HepG2 (cell line): ENCODE data around the gene CTNNA1. TPM values are rescaled to one million over a fixed set of nuclear protein-coding genes. Genes with fewer than 3 reads are reported as not detected.

Experiments
- ATF4 ChIP-seq, 2 experiments: fragments of 450-650 bp in 1 of 2; sonication (generic) in 1 of 2; formaldehyde crosslinking; IDR thresholded peaks; 2 replicates each; pipeline versions ENCODE4 v1.5.0 to v1.8.0; 2020 to 2022; ENCODE audit warnings: mild to moderate bottlenecking in 1 of 2, missing genetic modification reagents in 1 of 2
- FOSL2 ChIP-seq: sonication (generic); formaldehyde crosslinking; IDR thresholded peaks from 2 replicates; pipeline ENCODE4 v1.4.0; 2020; ENCODE audit warnings: missing genetic modification reagents
- FOXK1 ChIP-seq: sonication (generic); formaldehyde crosslinking; IDR thresholded peaks from 2 replicates; pipeline ENCODE4 v1.4.0; 2020; ENCODE audit warnings: low read depth, missing genetic modification reagents, borderline replicate concordance
- LCORL ChIP-seq, 2 experiments: fragments of 450-650 bp in 1 of 2; sonication (generic) in 1 of 2; formaldehyde crosslinking in 1 of 2; IDR thresholded peaks; 2 replicates each; pipeline versions ENCODE4 v1.5.0 to v1.6.1; 2017 to 2020; ENCODE audit warnings: antibody characterized with exemption in 1 of 2, missing genetic modification reagents in 1 of 2
- MEIS1 ChIP-seq: sonication (generic); formaldehyde crosslinking; IDR thresholded peaks from 2 replicates; pipeline ENCODE4 v1.9.0; 2021; ENCODE audit warnings: mild to moderate bottlenecking, missing genetic modification reagents, moderate library complexity, borderline replicate concordance
- NCOA1 ChIP-seq: sonication (generic); formaldehyde crosslinking; IDR thresholded peaks from 2 replicates; pipeline ENCODE4 v1.9.0; 2021; ENCODE audit warnings: missing genetic modification reagents
- RAD21 ChIP-seq: fragments of 450-650 bp; formaldehyde crosslinking; IDR thresholded peaks from 2 replicates; pipeline ENCODE4 v1.5.0; 2020; ENCODE audit warnings: mild to moderate bottlenecking
- RBFOX2 ChIP-seq: fragments of 200-400 bp; formaldehyde crosslinking; IDR thresholded peaks from 2 replicates; pipeline ENCODE4 v1.6.1; 2017; ENCODE audit warnings: low read depth, mild to moderate bottlenecking, low read length
- SETDB1 ChIP-seq: sonication (generic); formaldehyde crosslinking; IDR thresholded peaks from 2 replicates; pipeline ENCODE4 v1.5.1; 2020; ENCODE audit warnings: missing genetic modification reagents, mild to moderate bottlenecking, borderline replicate concordance
- SP140L ChIP-seq: sonication (generic); formaldehyde crosslinking; IDR thresholded peaks from 2 replicates; pipeline ENCODE4 v1.4.0; 2020; ENCODE audit warnings: missing genetic modification reagents, borderline replicate concordance
- UBTF ChIP-seq: sonication (generic); formaldehyde crosslinking; IDR thresholded peaks from 2 replicates; pipeline ENCODE4 v1.4.0; 2020; ENCODE audit warnings: mild to moderate bottlenecking, missing genetic modification reagents
- ZNF558 ChIP-seq: sonication (generic); formaldehyde crosslinking; IDR thresholded peaks from 2 replicates; pipeline ENCODE4 v1.9.0; 2022; ENCODE audit warnings: mild to moderate bottlenecking, missing genetic modification reagents, borderline replicate concordance
- ZNF589 ChIP-seq: sonication (generic); formaldehyde crosslinking; conservative IDR thresholded peaks from 2 replicates; pipeline ENCODE4 v1.8.0; 2022; ENCODE audit warnings: mild to moderate bottlenecking, moderate library complexity, missing genetic modification reagents
- ZNF629 ChIP-seq: sonication (generic); formaldehyde crosslinking; conservative IDR thresholded peaks from 2 replicates; pipeline ENCODE4 v1.5.0; 2020; ENCODE audit warnings: missing genetic modification reagents
- polyA plus RNA-seq, 8 experiments: library from polyadenylated mRNA; depleted of rRNA in 3 of 8; stranded (reverse) in 7 of 8; unstranded in 1 of 8; fragments of >200 nt; fragmentation: Illumina TruSeq in 4 of 8; extraction: Trizol in 4 of 8; gene quantifications; 2 replicates each; pipeline versions ENCODE4 v1.2.1 to v1.2.3, GENCODE V29; 2011 to 2016; ENCODE audit warnings: low read depth in 4 of 8, missing spikeins in 1 of 8, mixed read lengths in 1 of 8; ENCODE audit not compliant: insufficient read depth in 1 of 8
- total RNA-seq, 5 experiments: library from RNA; depleted of rRNA; stranded (reverse); fragments of >200 nt; fragmentation: Illumina TruSeq; extraction: Trizol; gene quantifications; 2 replicates each; pipeline ENCODE4 v1.2.3, GENCODE V29; 2016; ENCODE audit warnings: low read depth in 1 of 5
- TF ChIP-seq, protein P1 (sequence below): sonication (generic); formaldehyde crosslinking; IDR thresholded peaks from 2 replicates; pipeline ENCODE4 v1.5.0; 2020; ENCODE audit warnings: mild to moderate bottlenecking, missing genetic modification reagents
- TF ChIP-seq, protein P2 (sequence below): sonication (generic); formaldehyde crosslinking; IDR thresholded peaks from 2 replicates; pipeline ENCODE4 v1.5.0; 2020; ENCODE audit warnings: mild to moderate bottlenecking, missing genetic modification reagents
- TF ChIP-seq, protein P3 (sequence below): sonication (generic); formaldehyde crosslinking; IDR thresholded peaks from 2 replicates; pipeline ENCODE4 v1.5.1; 2020; ENCODE audit warnings: mild to moderate bottlenecking, moderate library complexity, missing genetic modification reagents

The CTNNA1 gene
- total and polyA plus RNA-seq, 2 of the 13 experiments (the other 11 are each of a cell fraction or from before 2014, with no cell fraction given) = 66.8 to 162 TPM

DNA sequence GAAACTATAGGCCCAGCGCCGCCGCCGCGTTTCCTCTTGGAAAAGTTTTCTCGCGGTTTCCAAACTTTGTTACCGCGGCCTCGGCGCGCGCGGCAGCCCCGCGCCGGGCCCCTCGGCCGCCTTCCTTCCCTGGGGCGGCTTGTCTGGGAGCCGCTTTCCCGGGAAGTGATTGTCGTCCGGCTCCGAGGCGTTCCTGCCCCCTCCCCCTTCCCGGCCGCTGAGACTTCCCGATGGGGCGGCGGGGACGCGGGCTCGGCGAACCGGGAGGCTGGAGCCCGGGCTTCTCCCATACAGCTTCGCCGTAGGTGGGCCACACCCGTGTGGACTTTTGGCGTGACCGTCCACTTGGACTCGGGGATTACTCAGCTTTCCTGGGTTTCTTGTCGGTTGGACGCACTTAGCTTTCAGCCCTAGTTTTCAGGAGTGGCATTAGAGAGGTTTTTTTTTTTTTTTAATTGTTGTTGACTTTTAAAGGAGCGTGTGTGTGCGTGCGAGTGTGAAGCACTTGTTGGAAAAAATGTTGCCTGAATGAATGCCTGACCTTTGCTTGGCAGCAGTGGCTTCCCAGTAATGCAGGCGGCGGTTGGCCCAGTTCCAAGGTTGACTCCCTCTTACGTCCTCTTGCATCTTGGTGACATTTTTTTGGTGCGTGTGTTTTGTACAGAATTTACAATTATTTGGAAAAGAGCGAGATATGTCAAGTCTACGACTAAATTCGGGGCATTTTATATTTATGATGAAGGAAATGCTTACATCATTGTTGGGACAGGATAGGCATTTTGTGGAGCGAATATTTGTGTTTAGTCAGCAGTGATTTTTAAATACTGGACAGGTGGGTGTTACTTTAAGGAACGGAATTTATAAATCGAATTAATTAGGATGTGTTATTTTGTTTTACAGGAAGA is 821 bp downstream of the CTNNA1 start (continued):
- TF ChIP-seq, protein P1, sequence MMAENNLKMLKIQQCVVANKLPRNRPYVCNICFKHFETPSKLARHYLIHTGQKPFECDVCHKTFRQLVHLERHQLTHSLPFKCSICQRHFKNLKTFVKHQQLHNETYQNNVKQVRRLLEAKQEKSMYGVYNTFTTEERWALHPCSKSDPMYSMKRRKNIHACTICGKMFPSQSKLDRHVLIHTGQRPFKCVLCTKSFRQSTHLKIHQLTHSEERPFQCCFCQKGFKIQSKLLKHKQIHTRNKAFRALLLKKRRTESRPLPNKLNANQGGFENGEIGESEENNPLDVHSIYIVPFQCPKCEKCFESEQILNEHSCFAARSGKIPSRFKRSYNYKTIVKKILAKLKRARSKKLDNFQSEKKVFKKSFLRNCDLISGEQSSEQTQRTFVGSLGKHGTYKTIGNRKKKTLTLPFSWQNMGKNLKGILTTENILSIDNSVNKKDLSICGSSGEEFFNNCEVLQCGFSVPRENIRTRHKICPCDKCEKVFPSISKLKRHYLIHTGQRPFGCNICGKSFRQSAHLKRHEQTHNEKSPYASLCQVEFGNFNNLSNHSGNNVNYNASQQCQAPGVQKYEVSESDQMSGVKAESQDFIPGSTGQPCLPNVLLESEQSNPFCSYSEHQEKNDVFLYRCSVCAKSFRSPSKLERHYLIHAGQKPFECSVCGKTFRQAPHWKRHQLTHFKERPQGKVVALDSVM (CRISPR knock-in tag) = no peak
- TF ChIP-seq, protein P2, sequence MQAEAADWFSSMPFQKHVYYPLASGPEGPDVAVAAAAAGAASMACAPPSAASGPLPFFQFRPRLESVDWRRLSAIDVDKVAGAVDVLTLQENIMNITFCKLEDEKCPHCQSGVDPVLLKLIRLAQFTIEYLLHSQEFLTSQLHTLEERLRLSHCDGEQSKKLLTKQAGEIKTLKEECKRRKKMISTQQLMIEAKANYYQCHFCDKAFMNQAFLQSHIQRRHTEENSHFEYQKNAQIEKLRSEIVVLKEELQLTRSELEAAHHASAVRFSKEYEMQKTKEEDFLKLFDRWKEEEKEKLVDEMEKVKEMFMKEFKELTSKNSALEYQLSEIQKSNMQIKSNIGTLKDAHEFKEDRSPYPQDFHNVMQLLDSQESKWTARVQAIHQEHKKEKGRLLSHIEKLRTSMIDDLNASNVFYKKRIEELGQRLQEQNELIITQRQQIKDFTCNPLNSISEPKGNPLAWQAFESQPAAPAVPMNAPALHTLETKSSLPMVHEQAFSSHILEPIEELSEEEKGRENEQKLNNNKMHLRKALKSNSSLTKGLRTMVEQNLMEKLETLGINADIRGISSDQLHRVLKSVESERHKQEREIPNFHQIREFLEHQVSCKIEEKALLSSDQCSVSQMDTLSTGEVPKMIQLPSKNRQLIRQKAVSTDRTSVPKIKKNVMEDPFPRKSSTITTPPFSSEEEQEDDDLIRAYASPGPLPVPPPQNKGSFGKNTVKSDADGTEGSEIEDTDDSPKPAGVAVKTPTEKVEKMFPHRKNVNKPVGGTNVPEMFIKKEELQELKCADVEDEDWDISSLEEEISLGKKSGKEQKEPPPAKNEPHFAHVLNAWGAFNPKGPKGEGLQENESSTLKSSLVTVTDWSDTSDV (CRISPR knock-in tag) = no peak
- TF ChIP-seq ZNF629 (CRISPR knock-in tag) (no peak), LCORL (IDR thresholded peaks at IDR 0.05) (0 out of 2 replicates have a peak, but pooled peaks have one; percentile 13), LCORL (CRISPR knock-in tag; IDR thresholded peaks at IDR 0.05) (no peak), ZNF558 (CRISPR knock-in tag) (0 out of 2 replicates have a peak, but pooled peaks have one; percentile 21), FOSL2 (0 out of 2 replicates have a peak, but pooled peaks have one; percentile 21), NCOA1 (CRISPR knock-in tag) (no peak), SETDB1 (CRISPR knock-in tag) (no peak), ATF4 (CRISPR knock-in tag; IDR thresholded peaks at IDR 0.05) (peak in 1 of 2 experiments; percentile 62; a peak in 1 of 4 replicates), MEIS1 (CRISPR knock-in tag) (no peak), RBFOX2 (peak; percentile 8), UBTF (CRISPR knock-in tag) (peak; percentile 73), FOXK1 (CRISPR knock-in tag) (0 out of 2 replicates have a peak, but pooled peaks have one; percentile 30), SP140L (no peak), ZNF589 (no peak), RAD21 (CRISPR knock-in tag) (0 out of 2 replicates have a peak, but pooled peaks have one; percentile 6)
- TF ChIP-seq, protein P3, sequence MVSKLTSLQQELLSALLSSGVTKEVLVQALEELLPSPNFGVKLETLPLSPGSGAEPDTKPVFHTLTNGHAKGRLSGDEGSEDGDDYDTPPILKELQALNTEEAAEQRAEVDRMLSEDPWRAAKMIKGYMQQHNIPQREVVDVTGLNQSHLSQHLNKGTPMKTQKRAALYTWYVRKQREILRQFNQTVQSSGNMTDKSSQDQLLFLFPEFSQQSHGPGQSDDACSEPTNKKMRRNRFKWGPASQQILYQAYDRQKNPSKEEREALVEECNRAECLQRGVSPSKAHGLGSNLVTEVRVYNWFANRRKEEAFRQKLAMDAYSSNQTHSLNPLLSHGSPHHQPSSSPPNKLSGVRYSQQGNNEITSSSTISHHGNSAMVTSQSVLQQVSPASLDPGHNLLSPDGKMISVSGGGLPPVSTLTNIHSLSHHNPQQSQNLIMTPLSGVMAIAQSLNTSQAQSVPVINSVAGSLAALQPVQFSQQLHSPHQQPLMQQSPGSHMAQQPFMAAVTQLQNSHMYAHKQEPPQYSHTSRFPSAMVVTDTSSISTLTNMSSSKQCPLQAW (CRISPR knock-in tag) = 0 out of 2 replicates have a peak, but pooled peaks have one; percentile 44
